Epithelial cell of proximal tubule (primary cell): Measurements from ENCODE around the gene HOXB8. TPM values are rescaled to one million over a fixed set of nuclear protein-coding genes. Genes with fewer than 3 reads are reported as not detected.
A peak's percentile ranks its signal among the peaks of the same experiment; 100 is the strongest.

Experiments
- DNase-seq: peaks from one replicate; pipeline ENCODE4 v3.0.0-alpha.2; 2011; ENCODE audit warnings: low read depth
- H3K4me3 ChIP-seq: 2 replicates; pipeline ENCODE4 v1.5.1; 2011; ENCODE audit warnings: low read depth, mild to moderate bottlenecking, low read length
- CTCF ChIP-seq: conservative IDR thresholded peaks from 2 replicates; pipeline ENCODE4 v1.5.1; 2012; ENCODE audit warnings: low read depth, mild to moderate bottlenecking, low read length
- total RNA-seq: library from RNA; depleted of rRNA; stranded (reverse); fragments of >200 nt; gene quantifications from 2 replicates; pipeline ENCODE4 v1.2.3, GENCODE V29; 2015

Gene HOXB8
- total RNA-seq, 1 donor from 2014 or later: 12.7 TPM

- H3K4me3 ChIP-seq: peak within 1 kb of the TSS; percentile 74
- DNase-seq: no peak
- TF ChIP-seq CTCF: no peak
Observed at GRCh38 chr17:48593126-48593829, 21.8 kb downstream of the HOXB8 start, which contains the start of gene HOXB5. Gene HOXB5, minus strand, starts transcription at chr17:48593779. Its CDS starts 97 bp downstream, at chr17:48593682.

- peak overlapping the region; percentile 74 for H3K4me3 ChIP-seq
- no peak for TF ChIP-seq CTCF
Observed at GRCh38 chr17:48592577-48592976, 22.5 kb downstream of the HOXB8 start.

GRCh38 chr17:48592057-48592514 lies 23.0 kb downstream of the HOXB8 start:
- H3K4me3 ChIP-seq: peak overlapping the region; percentile 74
- no peak for TF ChIP-seq CTCF
- no peak for DNase-seq

More at GRCh38 chr17:48592577-48592976, 22.5 kb downstream of the HOXB8 start:
- DNase-seq: no peak

GRCh38 chr17:48591255-48592056 lies 23.6 kb downstream of the HOXB8 start:
- no peak for DNase-seq
- no peak for TF ChIP-seq CTCF
- peak overlapping the region; percentile 74 for H3K4me3 ChIP-seq

GRCh38 chr17:48590607-48591161 lies 24.4 kb downstream of the HOXB8 start:
- peak overlapping the region; percentile 74 for H3K4me3 ChIP-seq
- TF ChIP-seq CTCF: no peak
- no peak for DNase-seq

GRCh38 chr17:48589831-48590606 lies 25.1 kb downstream of the HOXB8 start, which contains the start of gene HOXB3:
Gene HOXB3, minus strand, starts transcription at chr17:48590241. Its CDS starts 37,767 bp downstream, at chr17:48552474.
- no peak for DNase-seq
- no peak for TF ChIP-seq CTCF
- H3K4me3 ChIP-seq: peak within 1 kb of the TSS; percentile 74
